ENCODE measurements around the gene CENPH.

CENPH gene

GRCh38 chr5:69206528-69207190, 17.3 kb downstream of the CENPH start:
- no peak for TF ChIP-seq CTCF (IDR thresholded peaks at IDR 0.05; ENCODE audit: extremely low read depth, insufficient read depth, missing control alignments)
- no peak for DNase-seq (ENCODE audit: low spot score)
- in situ Hi-C loops (cut with MboI; ENCODE audit: low pct_unique_long_range_greater_than_20kb, low sequenced_read_pairs, unreplicated experiment) = no loop called here

- in situ Hi-C loops (cut with MboI; ENCODE audit: low pct_unique_long_range_greater_than_20kb, low sequenced_read_pairs, unreplicated experiment) = no loop called here
- DNase-seq (ENCODE audit: low spot score) = no peak
- TF ChIP-seq CTCF (IDR thresholded peaks at IDR 0.05; ENCODE audit: extremely low read depth, insufficient read depth, missing control alignments) = no peak
These were observed 20.2 kb downstream of the CENPH start for GRCh38 chr5:69209602-69210001.

GRCh38 chr5:69211200-69211599, 21.8 kb downstream of the CENPH start:
- in situ Hi-C loops (cut with MboI; ENCODE audit: low pct_unique_long_range_greater_than_20kb, low sequenced_read_pairs, unreplicated experiment) = no loop called here
- DNase-seq (ENCODE audit: low spot score) = no peak
- TF ChIP-seq CTCF (IDR thresholded peaks at IDR 0.05; ENCODE audit: extremely low read depth, insufficient read depth, missing control alignments) = no peak

GRCh38 chr5:69212022-69212421, 22.6 kb downstream of the CENPH start:
- in situ Hi-C loops (cut with MboI; ENCODE audit: low pct_unique_long_range_greater_than_20kb, low sequenced_read_pairs, unreplicated experiment) = no loop called here
- no peak for DNase-seq (ENCODE audit: low spot score)
- TF ChIP-seq CTCF (IDR thresholded peaks at IDR 0.05; ENCODE audit: extremely low read depth, insufficient read depth, missing control alignments) = no peak

- TF ChIP-seq CTCF (IDR thresholded peaks at IDR 0.05; ENCODE audit: extremely low read depth, insufficient read depth, missing control alignments) = no peak
- in situ Hi-C loops (cut with MboI; ENCODE audit: low pct_unique_long_range_greater_than_20kb, low sequenced_read_pairs, unreplicated experiment) = no loop called here
- DNase-seq (ENCODE audit: low spot score) = no peak
These were observed 24.3 kb downstream of the CENPH start for GRCh38 chr5:69213513-69214215.

- DNase-seq (ENCODE audit: low spot score) = peak; percentile 24
- TF ChIP-seq CTCF (IDR thresholded peaks at IDR 0.05; ENCODE audit: extremely low read depth, insufficient read depth, missing control alignments) = no peak
- in situ Hi-C loops (cut with MboI; ENCODE audit: low pct_unique_long_range_greater_than_20kb, low sequenced_read_pairs, unreplicated experiment) = no loop called here
These were observed 27.7 kb downstream of the CENPH start for GRCh38 chr5:69217151-69217511.

Data from GM13977 (cell line).